ENCODE results near the gene FOXRED1. TPM values are rescaled to one million over a fixed set of nuclear protein-coding genes. Genes with fewer than 3 reads are reported as not detected.

The FOXRED1 gene
- total and polyA plus RNA-seq, 2 of the 13 experiments (the other 11 are each of a cell fraction or from before 2014, with no cell fraction given) = 29.6 to 42.9 TPM

- TF ChIP-seq, protein P1, sequence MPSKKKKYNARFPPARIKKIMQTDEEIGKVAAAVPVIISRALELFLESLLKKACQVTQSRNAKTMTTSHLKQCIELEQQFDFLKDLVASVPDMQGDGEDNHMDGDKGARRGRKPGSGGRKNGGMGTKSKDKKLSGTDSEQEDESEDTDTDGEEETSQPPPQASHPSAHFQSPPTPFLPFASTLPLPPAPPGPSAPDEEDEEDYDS (CRISPR knock-in tag; IDR thresholded peaks at IDR 0.05) = peak; percentile 75; the same call in 1 of the 2 replicates
- TF ChIP-seq SIX1 (CRISPR knock-in tag; IDR thresholded peaks at IDR 0.05; ENCODE audit: borderline replicate concordance) = no peak
- no peak; the same call in 1 of the 2 replicates for TF ChIP-seq KDM4B (CRISPR knock-in tag; IDR thresholded peaks at IDR 0.05)
- TF ChIP-seq NFE2L2 (IDR thresholded peaks at IDR 0.05; ENCODE audit: low read length) = no peak
- no peak for TF ChIP-seq RARG (CRISPR knock-in tag; IDR thresholded peaks at IDR 0.05; ENCODE audit: low read depth)
- TF ChIP-seq PAXIP1 (CRISPR knock-in tag; conservative IDR thresholded peaks at IDR 0.05) = peak; percentile 52
- peak; percentile 98 for TF ChIP-seq SAP130 (CRISPR knock-in tag; IDR thresholded peaks at IDR 0.05; ENCODE audit: low read depth)
- peak; percentile 72 for TF ChIP-seq SALL1 (CRISPR knock-in tag; IDR thresholded peaks at IDR 0.05)
- peak; percentile 51; the same call in 1 of the 2 replicates for TF ChIP-seq ARNTL (CRISPR knock-in tag; IDR thresholded peaks at IDR 0.05)
- TF ChIP-seq HHEX (CRISPR knock-in tag; IDR thresholded peaks at IDR 0.05) = peak; percentile 4; the same call in 1 of the 2 replicates
- peak; percentile 29 for TF ChIP-seq PPARG (CRISPR knock-in tag; conservative IDR thresholded peaks at IDR 0.05)
- no peak for TF ChIP-seq JUNB (CRISPR knock-in tag; IDR thresholded peaks at IDR 0.05; ENCODE audit: borderline replicate concordance)
- peak; percentile 99 for TF ChIP-seq HOXA3 (CRISPR knock-in tag; IDR thresholded peaks at IDR 0.05)
- TF ChIP-seq ZNF326 (CRISPR knock-in tag; IDR thresholded peaks at IDR 0.05; ENCODE audit: borderline replicate concordance) = no peak
- TF ChIP-seq ZNF30 (CRISPR knock-in tag; IDR thresholded peaks at IDR 0.05) = no peak
- TF ChIP-seq HNF1A (IDR thresholded peaks at IDR 0.05; ENCODE audit: low read depth) = no peak
- TF ChIP-seq HNF1A (CRISPR knock-in tag; IDR thresholded peaks at IDR 0.05; ENCODE audit: borderline replicate concordance) = peak; percentile 82; the same call in 1 of the 2 replicates
- TF ChIP-seq WIZ (CRISPR knock-in tag; IDR thresholded peaks at IDR 0.05) = no peak
- no peak for TF ChIP-seq ZSCAN25 (CRISPR knock-in tag; IDR thresholded peaks at IDR 0.05)
- no peak for TF ChIP-seq ZNF207 (IDR thresholded peaks at IDR 0.05; ENCODE audit: borderline replicate concordance)
- TF ChIP-seq MIXL1 (CRISPR knock-in tag; IDR thresholded peaks at IDR 0.05) = no peak; the same call in 1 of the 2 replicates
- TF ChIP-seq, protein P2, sequence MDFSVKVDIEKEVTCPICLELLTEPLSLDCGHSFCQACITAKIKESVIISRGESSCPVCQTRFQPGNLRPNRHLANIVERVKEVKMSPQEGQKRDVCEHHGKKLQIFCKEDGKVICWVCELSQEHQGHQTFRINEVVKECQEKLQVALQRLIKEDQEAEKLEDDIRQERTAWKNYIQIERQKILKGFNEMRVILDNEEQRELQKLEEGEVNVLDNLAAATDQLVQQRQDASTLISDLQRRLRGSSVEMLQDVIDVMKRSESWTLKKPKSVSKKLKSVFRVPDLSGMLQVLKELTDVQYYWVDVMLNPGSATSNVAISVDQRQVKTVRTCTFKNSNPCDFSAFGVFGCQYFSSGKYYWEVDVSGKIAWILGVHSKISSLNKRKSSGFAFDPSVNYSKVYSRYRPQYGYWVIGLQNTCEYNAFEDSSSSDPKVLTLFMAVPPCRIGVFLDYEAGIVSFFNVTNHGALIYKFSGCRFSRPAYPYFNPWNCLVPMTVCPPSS (IDR thresholded peaks at IDR 0.05) = no peak
These were observed at the start of gene FOXRED1, which contains the start of gene SRPRA (continued) for GRCh38 chr11:126268708-126269579.

Data from HepG2 (cell line).